ENCODE data around the gene CDC37.

GRCh38 chr19:10344780-10345179, 58.6 kb downstream of the CDC37 start:
- TF ChIP-seq CTCF (conservative IDR thresholded peaks at IDR 0.05; ENCODE audit: low read depth, low read length) (no peak), RAD21 (IDR thresholded peaks at IDR 0.05; ENCODE audit: low read length) (no peak), CEBPB (IDR thresholded peaks at IDR 0.05; ENCODE audit: low read depth, low read length) (no peak), FOS (IDR thresholded peaks at IDR 0.05; ENCODE audit: low read depth, low read length) (no peak), MAFK (IDR thresholded peaks at IDR 0.05; ENCODE audit: low read depth, low read length) (no peak)

Data from IMR-90 (cell line).